CD4-positive, alpha-beta T cell treated with Interleukin-2 at 100 ng/mL for 4 hours (primary cell): ENCODE measurements around the gene UBXN6.

Experiments used
- DNase-seq: peaks from one replicate; pipeline ENCODE4 v3.0.0-alpha.2; 2020; ENCODE audit warnings: low spot score

UBXN6 gene

GRCh38 chr19:4457654-4458395, at the start of gene UBXN6:
Gene UBXN6, minus strand, starts transcription at chr19:4457794. Its CDS starts 97 bp downstream, at chr19:4457697.
- peak; percentile 100 for DNase-seq

GRCh38 chr19:4507150-4507452, 49.5 kb upstream of the UBXN6 start:
- DNase-seq, result no peak

GRCh38 chr19:4506449-4507149, 49.0 kb upstream of the UBXN6 start:
- no peak for DNase-seq

GRCh38 chr19:4505570-4506448, 48.2 kb upstream of the UBXN6 start:
- no peak for DNase-seq

- no peak for DNase-seq
Measured at GRCh38 chr19:4504891-4505569, 47.4 kb upstream of the UBXN6 start.

GRCh38 chr19:4504297-4504701, 46.7 kb upstream of the UBXN6 start:
- no peak for DNase-seq

- DNase-seq, result no peak
Measured at GRCh38 chr19:4503825-4504170, 46.2 kb upstream of the UBXN6 start.

- no peak for DNase-seq
Measured at GRCh38 chr19:4503132-4503824, 45.7 kb upstream of the UBXN6 start.

GRCh38 chr19:4502282-4503131, 44.9 kb upstream of the UBXN6 start:
- no peak for DNase-seq

- no peak for DNase-seq
Measured at GRCh38 chr19:4501691-4502090, 44.1 kb upstream of the UBXN6 start.

GRCh38 chr19:4500841-4501591, 43.4 kb upstream of the UBXN6 start:
- no peak for DNase-seq

GRCh38 chr19:4499855-4500254, 42.3 kb upstream of the UBXN6 start:
- no peak for DNase-seq

- no peak for DNase-seq
Measured at GRCh38 chr19:4499318-4499717, 41.7 kb upstream of the UBXN6 start.

GRCh38 chr19:4498694-4499093, 41.1 kb upstream of the UBXN6 start:
- no peak for DNase-seq

GRCh38 chr19:4497770-4498389, 40.3 kb upstream of the UBXN6 start:
- DNase-seq, result no peak

GRCh38 chr19:4496304-4496703, 38.7 kb upstream of the UBXN6 start:
- DNase-seq, result no peak

GRCh38 chr19:4495471-4495870, 37.9 kb upstream of the UBXN6 start:
- peak; percentile 1 for DNase-seq

- DNase-seq, result no peak
Measured at GRCh38 chr19:4494691-4495064, 37.1 kb upstream of the UBXN6 start.

GRCh38 chr19:4493929-4494690, 36.5 kb upstream of the UBXN6 start:
- DNase-seq, result no peak
